ENCODE results near the gene RGL2.
A peak's percentile ranks its signal among the peaks of the same experiment; 100 is the strongest.

Gene RGL2

DNA sequence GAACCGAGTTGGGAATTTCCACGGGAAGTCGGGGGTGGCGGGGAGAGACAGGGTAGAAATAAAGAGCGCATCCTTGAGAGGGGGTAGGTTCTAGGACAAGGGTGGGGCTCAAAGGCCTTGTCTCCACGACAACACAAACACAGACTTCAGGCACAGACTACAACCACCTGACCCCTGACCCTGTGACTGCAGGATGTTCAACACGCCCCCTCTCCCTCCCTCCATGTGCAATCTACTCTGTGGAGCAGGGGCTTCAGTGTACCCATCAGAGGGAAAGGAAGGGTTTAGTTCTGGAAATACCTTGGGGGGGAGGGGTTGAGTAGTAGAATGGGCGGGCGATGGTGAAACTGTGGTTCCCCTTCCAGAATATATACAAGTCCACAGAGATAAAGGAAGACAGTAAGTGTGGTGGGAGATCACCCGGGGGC lies 15.8 kb upstream of the RGL2 start:
- Histone ChIP-seq H3K4me3 (replicated peaks; ENCODE audit: insufficient read depth, low read length) (peak overlapping the region; percentile 66), H3K27me3 (ENCODE audit: insufficient read depth, poor library complexity, severe bottlenecking) (no peaks in the 10 kb centered on the region), H3K27ac (replicated peaks) (peak overlapping the region; percentile 98)
- TF ChIP-seq POLR2AphosphoS5 (IDR thresholded peaks at IDR 0.05; ENCODE audit: low read depth) (no peak), SPI1 (IDR thresholded peaks at IDR 0.05; ENCODE audit: borderline replicate concordance, low read depth) (no peak), GABPA (IDR thresholded peaks at IDR 0.05; ENCODE audit: low read depth) (no peak)
- TF ChIP-seq, protein P1, sequence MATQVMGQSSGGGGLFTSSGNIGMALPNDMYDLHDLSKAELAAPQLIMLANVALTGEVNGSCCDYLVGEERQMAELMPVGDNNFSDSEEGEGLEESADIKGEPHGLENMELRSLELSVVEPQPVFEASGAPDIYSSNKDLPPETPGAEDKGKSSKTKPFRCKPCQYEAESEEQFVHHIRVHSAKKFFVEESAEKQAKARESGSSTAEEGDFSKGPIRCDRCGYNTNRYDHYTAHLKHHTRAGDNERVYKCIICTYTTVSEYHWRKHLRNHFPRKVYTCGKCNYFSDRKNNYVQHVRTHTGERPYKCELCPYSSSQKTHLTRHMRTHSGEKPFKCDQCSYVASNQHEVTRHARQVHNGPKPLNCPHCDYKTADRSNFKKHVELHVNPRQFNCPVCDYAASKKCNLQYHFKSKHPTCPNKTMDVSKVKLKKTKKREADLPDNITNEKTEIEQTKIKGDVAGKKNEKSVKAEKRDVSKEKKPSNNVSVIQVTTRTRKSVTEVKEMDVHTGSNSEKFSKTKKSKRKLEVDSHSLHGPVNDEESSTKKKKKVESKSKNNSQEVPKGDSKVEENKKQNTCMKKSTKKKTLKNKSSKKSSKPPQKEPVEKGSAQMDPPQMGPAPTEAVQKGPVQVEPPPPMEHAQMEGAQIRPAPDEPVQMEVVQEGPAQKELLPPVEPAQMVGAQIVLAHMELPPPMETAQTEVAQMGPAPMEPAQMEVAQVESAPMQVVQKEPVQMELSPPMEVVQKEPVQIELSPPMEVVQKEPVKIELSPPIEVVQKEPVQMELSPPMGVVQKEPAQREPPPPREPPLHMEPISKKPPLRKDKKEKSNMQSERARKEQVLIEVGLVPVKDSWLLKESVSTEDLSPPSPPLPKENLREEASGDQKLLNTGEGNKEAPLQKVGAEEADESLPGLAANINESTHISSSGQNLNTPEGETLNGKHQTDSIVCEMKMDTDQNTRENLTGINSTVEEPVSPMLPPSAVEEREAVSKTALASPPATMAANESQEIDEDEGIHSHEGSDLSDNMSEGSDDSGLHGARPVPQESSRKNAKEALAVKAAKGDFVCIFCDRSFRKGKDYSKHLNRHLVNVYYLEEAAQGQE (IDR thresholded peaks at IDR 0.05; ENCODE audit: insufficient replicate concordance, low read depth): no peak
- TF ChIP-seq, protein P2, sequence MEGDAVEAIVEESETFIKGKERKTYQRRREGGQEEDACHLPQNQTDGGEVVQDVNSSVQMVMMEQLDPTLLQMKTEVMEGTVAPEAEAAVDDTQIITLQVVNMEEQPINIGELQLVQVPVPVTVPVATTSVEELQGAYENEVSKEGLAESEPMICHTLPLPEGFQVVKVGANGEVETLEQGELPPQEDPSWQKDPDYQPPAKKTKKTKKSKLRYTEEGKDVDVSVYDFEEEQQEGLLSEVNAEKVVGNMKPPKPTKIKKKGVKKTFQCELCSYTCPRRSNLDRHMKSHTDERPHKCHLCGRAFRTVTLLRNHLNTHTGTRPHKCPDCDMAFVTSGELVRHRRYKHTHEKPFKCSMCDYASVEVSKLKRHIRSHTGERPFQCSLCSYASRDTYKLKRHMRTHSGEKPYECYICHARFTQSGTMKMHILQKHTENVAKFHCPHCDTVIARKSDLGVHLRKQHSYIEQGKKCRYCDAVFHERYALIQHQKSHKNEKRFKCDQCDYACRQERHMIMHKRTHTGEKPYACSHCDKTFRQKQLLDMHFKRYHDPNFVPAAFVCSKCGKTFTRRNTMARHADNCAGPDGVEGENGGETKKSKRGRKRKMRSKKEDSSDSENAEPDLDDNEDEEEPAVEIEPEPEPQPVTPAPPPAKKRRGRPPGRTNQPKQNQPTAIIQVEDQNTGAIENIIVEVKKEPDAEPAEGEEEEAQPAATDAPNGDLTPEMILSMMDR (IDR thresholded peaks at IDR 0.05; ENCODE audit: insufficient read depth, low read length): no peak
- DNase-seq (ENCODE audit: low read depth in 1 of 2, low spot score in 1 of 2): peak in 1 of 2 experiments; percentile 68

DNA sequence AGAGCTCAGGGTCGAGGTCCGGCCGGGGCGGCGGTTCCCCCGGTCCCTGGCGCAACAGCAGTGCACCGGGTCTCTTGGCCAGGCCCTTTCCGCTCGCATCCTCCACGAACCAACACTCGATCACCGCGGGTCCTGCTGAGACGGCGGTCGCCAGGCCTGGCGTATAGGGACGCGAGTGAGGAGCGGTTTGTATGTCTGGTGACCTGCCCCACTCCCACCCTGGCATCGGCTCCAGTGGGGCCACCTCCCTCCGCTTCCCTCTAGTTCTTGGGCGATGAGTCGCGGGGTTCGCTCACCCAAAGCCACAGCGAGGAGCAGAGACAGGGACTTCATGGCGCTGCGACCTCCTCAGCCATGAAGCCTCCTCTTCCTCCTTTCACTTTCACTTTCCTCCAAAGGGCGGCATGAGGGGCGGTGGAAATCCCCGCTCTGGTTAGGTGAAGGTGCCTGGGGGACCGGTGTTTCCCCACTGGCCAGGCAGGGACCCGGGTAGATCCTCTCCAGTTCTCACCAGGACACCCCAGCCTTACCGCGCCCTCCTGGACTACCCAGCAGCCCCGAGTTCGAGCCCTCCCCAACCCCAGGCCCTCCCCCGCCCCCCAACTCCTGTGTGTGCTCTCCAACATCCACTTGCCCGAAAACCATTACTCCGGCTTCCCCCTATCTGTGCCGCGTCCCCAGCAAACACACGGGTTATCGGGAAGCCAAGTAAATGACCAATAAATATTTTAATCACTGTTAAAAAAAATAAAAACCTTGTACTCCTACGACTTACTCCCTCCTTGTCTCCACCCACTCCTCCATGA lies 15.2 kb upstream of the RGL2 start, which contains the start of gene TAPBP:
TAPBP (minus strand) TSS at position 370 of the 806 bp plus-strand sequence; CDS start at position 333, 37 bp downstream.
- Histone ChIP-seq H3K27me3 (ENCODE audit: insufficient read depth, poor library complexity, severe bottlenecking) (no peaks in the 10 kb centered on the region), H3K27ac (replicated peaks) (peak within 1 kb of the TSS; percentile 98)
- peak in 1 of 2 experiments; percentile 63 for DNase-seq (ENCODE audit: low read depth in 1 of 2, low spot score in 1 of 2)

DNA sequence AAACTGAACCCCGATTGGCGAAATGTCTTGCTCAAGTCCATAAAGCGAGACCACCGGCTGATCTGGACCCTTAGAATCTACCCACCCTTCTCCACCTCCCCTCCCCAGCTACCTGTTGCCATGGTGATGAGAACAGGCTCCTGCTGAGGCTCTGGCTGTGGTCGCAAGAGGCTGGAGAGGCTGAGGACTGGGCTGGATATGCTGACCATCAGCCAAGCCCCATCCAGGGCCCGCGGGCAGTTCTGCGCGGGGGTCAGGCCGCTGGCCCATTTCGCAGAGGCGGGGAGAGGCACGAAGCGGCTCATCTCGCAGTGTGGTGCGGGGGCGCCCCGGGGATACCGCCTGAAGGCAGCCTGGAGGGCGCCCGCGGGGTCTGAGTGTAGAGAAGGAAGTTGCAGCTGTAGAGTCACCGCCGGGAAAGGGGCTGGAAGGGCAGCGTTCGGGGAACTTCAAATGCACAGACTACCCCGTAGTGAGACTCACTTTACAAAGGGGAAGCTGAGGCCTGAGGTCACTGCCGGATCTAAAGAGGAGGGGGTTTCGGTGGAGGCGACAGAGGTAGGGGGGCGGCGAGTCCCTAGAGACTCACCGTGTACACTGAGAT lies 14.5 kb upstream of the RGL2 start:
- DNase-seq (ENCODE audit: low read depth in 1 of 2, low spot score in 1 of 2): peak; percentile 73 to 78
- Histone ChIP-seq H3K27me3 (ENCODE audit: insufficient read depth, poor library complexity, severe bottlenecking) (no peaks in the 10 kb centered on the region), H3K4me3 (replicated peaks; ENCODE audit: insufficient read depth, low read length) (peak overlapping the region; percentile 66), H3K27ac (replicated peaks) (peak overlapping the region; percentile 98)
- no peak for TF ChIP-seq POLR2AphosphoS5 (IDR thresholded peaks at IDR 0.05; ENCODE audit: low read depth)
- TF ChIP-seq, protein P1 (IDR thresholded peaks at IDR 0.05; ENCODE audit: insufficient replicate concordance, low read depth): no peak
- TF ChIP-seq, protein P2 (IDR thresholded peaks at IDR 0.05; ENCODE audit: insufficient read depth, low read length): no peak
- TF ChIP-seq SPI1 (IDR thresholded peaks at IDR 0.05; ENCODE audit: borderline replicate concordance, low read depth): no peak
- TF ChIP-seq GABPA (IDR thresholded peaks at IDR 0.05; ENCODE audit: low read depth): no peak

More for the DNA sequence above, 15.2 kb upstream of the RGL2 start, which contains the start of gene TAPBP:
- H3K4me3 ChIP-seq (replicated peaks; ENCODE audit: insufficient read depth, low read length): peak within 1 kb of the TSS; percentile 66
- peak; percentile 67; the same call in 1 of the 2 replicates for TF ChIP-seq POLR2AphosphoS5 (IDR thresholded peaks at IDR 0.05; ENCODE audit: low read depth)
- no peak for TF ChIP-seq GABPA (IDR thresholded peaks at IDR 0.05; ENCODE audit: low read depth)
- TF ChIP-seq, protein P2 (IDR thresholded peaks at IDR 0.05; ENCODE audit: insufficient read depth, low read length): no peak
- TF ChIP-seq SPI1 (IDR thresholded peaks at IDR 0.05; ENCODE audit: borderline replicate concordance, low read depth): peak; percentile 51; the same call in 1 of the 2 replicates
- TF ChIP-seq, protein P1 (IDR thresholded peaks at IDR 0.05; ENCODE audit: insufficient replicate concordance, low read depth): peak; percentile 46
